OCI-LY1 (cell line): Measurements from ENCODE around the gene KCNJ12.
"Not testable (repeated sequence)": the region's sequence is repeated elsewhere in the genome, so short reads cannot be mapped to it uniquely, and the experiment has no call there.

Source experiments
- H2AFZ ChIP-seq: fragments of 200-600 bp; sonication (generic), shearing (Covaris generic); 2 replicates; pipeline ENCODE4 v1.6.0; 2014; ENCODE audit warnings: antibody characterized with exemption, mild to moderate bottlenecking, low read length
- H3F3A ChIP-seq: fragments of 200-600 bp; sonication (generic), shearing (Covaris generic); 2 replicates; pipeline ENCODE4 v1.6.0; 2014; ENCODE audit warnings: mild to moderate bottlenecking, antibody characterized with exemption, low read length, moderate library complexity; ENCODE audit not compliant: insufficient read depth
- H3K27ac ChIP-seq: fragments of 200-600 bp; sonication (generic); 2 replicates; pipeline ENCODE4 v1.5.1; 2014; ENCODE audit warnings: low read length, mixed run types, mild to moderate bottlenecking, low read depth; ENCODE audit not compliant: poor library complexity, severe bottlenecking
- H3K27me3 ChIP-seq: fragments of 200-600 bp; sonication (generic); 2 replicates; pipeline ENCODE4 v1.6.0; 2014; ENCODE audit warnings: antibody characterized with exemption, mild to moderate bottlenecking, low read length, moderate library complexity; ENCODE audit not compliant: insufficient read depth
- H3K36me3 ChIP-seq: fragments of 200-600 bp; sonication (generic); 2 replicates; pipeline ENCODE4 v1.6.1; 2014; ENCODE audit warnings: mild to moderate bottlenecking, antibody characterized with exemption, low read length, moderate library complexity, mixed read lengths; ENCODE audit not compliant: insufficient read depth
- H3K4me1 ChIP-seq: fragments of 200-600 bp; sonication (generic); 2 replicates; pipeline ENCODE4 v1.5.1; 2014; ENCODE audit warnings: mild to moderate bottlenecking, low read length, moderate library complexity; ENCODE audit not compliant: insufficient read depth, severe bottlenecking
- H3K4me2 ChIP-seq: fragments of 200-600 bp; sonication (generic), shearing (Covaris generic); 2 replicates; pipeline ENCODE4 v1.6.1; 2014; ENCODE audit warnings: low read length
- H3K4me3 ChIP-seq: fragments of 200-600 bp; sonication (generic); 2 replicates; pipeline ENCODE4 v1.5.1; 2014; ENCODE audit warnings: low read length, low read depth, mild to moderate bottlenecking, mixed read lengths; ENCODE audit not compliant: poor library complexity, severe bottlenecking
- H3K79me2 ChIP-seq: fragments of 200-600 bp; shearing (Covaris generic); 2 replicates; pipeline ENCODE4 v1.6.1; 2016; ENCODE audit warnings: mixed run types, low read length, mixed read lengths; ENCODE audit not compliant: insufficient read depth
- H3K9ac ChIP-seq: fragments of 200-600 bp; sonication (generic), shearing (Covaris generic); 2 replicates; pipeline ENCODE4 v1.6.1; 2014; ENCODE audit warnings: mild to moderate bottlenecking, low read length, mixed read lengths
- H3K9me2 ChIP-seq: fragments of 200-600 bp; sonication (generic), shearing (Covaris generic); 2 replicates; pipeline ENCODE4 v1.6.1; 2014; ENCODE audit warnings: low read depth, mild to moderate bottlenecking, low read length, mixed read lengths
- H3K9me3 ChIP-seq: fragments of 200-600 bp; shearing (Covaris generic); 2 replicates; pipeline ENCODE4 v1.6.1; 2014; ENCODE audit warnings: low read length, mixed read lengths
- H4K20me1 ChIP-seq: fragments of 200-600 bp; sonication (generic), shearing (Covaris generic); 2 replicates; pipeline ENCODE4 v1.6.0; 2016; ENCODE audit warnings: mild to moderate bottlenecking, low read length; ENCODE audit not compliant: insufficient read depth
- CTCF ChIP-seq: fragments of 200-600 bp; sonication (generic), shearing (Covaris generic); IDR thresholded peaks from 2 replicates; pipeline ENCODE4 v1.5.1; 2017; ENCODE audit warnings: mild to moderate bottlenecking, antibody characterized with exemption, low read length, moderate library complexity, mixed read lengths
- EZH2 ChIP-seq: fragments of 200-600 bp; sonication (generic), shearing (Covaris generic); IDR thresholded peaks from 2 replicates; pipeline ENCODE4 v1.8.0; 2017; ENCODE audit warnings: borderline replicate concordance, mixed run types, mild to moderate bottlenecking, antibody characterized with exemption, low read length, moderate library complexity, mixed read lengths

KCNJ12 gene

GRCh38 chr17:21418446-21419298 is 42.5 kb downstream of the KCNJ12 start:
- H3K4me1 ChIP-seq, result peaks cover 5% of the 10 kb centered on the region
- H4K20me1 ChIP-seq, result no peaks in the 10 kb centered on the region
- H3K79me2 ChIP-seq, result no peaks in the 10 kb centered on the region
- H3F3A ChIP-seq, result no peaks in the 10 kb centered on the region
- no peaks in the 10 kb centered on the region for H3K36me3 ChIP-seq
- H3K4me3 ChIP-seq, result no peak overlapping the region
- no peak overlapping the region for H3K9ac ChIP-seq
- H3K9me3 ChIP-seq, result no peaks in the 10 kb centered on the region
- H2AFZ ChIP-seq, result no peak overlapping the region
- no peak overlapping the region for H3K4me2 ChIP-seq
- H3K27me3 ChIP-seq, result peaks cover 4% of the 10 kb centered on the region; the same call in 1 of the 2 replicates
- no peak for TF ChIP-seq CTCF
- no peak for TF ChIP-seq EZH2
- no peaks in the 10 kb centered on the region for H3K9me2 ChIP-seq
- no peak overlapping the region for H3K27ac ChIP-seq

GRCh38 chr17:21419299-21420239 is 43.4 kb downstream of the KCNJ12 start:
- Histone ChIP-seq H2AFZ (no peak overlapping the region), H3K36me3 (no peaks in the 10 kb centered on the region), H3K27me3 (peaks cover 4% of the 10 kb centered on the region; the same call in 1 of the 2 replicates), H3K4me1 (peaks cover 5% of the 10 kb centered on the region), H3K4me2 (no peak overlapping the region), H3K4me3 (no peak overlapping the region), H3K9me3 (no peaks in the 10 kb centered on the region), H3K79me2 (no peaks in the 10 kb centered on the region), H3F3A (no peaks in the 10 kb centered on the region), H3K9ac (no peak overlapping the region), H3K27ac (no peak overlapping the region), H3K9me2 (no peaks in the 10 kb centered on the region), H4K20me1 (no peaks in the 10 kb centered on the region)
- TF ChIP-seq EZH2, result no peak

- not testable (repeated sequence) for H3K4me1 ChIP-seq, H2AFZ ChIP-seq, H3K27me3 ChIP-seq, H3K79me2 ChIP-seq, H3K9me3 ChIP-seq, H3K9me2 ChIP-seq, H3F3A ChIP-seq, H3K4me3 ChIP-seq, H4K20me1 ChIP-seq, H3K4me2 ChIP-seq, H3K9ac ChIP-seq, H3K36me3 ChIP-seq, H3K27ac ChIP-seq
Observed at GRCh38 chr17:21420503-21421090, 44.4 kb downstream of the KCNJ12 start.

- H3K9ac ChIP-seq, H2AFZ ChIP-seq, H3K4me1 ChIP-seq, H3K9me3 ChIP-seq, H3F3A ChIP-seq, H3K9me2 ChIP-seq, H3K27ac ChIP-seq, H3K79me2 ChIP-seq, H3K4me3 ChIP-seq, H3K27me3 ChIP-seq, H4K20me1 ChIP-seq, H3K36me3 ChIP-seq, H3K4me2 ChIP-seq: not testable (repeated sequence)
Observed at GRCh38 chr17:21421421-21422310, 45.5 kb downstream of the KCNJ12 start.

- H3K4me1 ChIP-seq, H3K9ac ChIP-seq, H3K9me2 ChIP-seq, H4K20me1 ChIP-seq, H2AFZ ChIP-seq, H3K9me3 ChIP-seq, H3K27me3 ChIP-seq, H3K4me3 ChIP-seq, H3K27ac ChIP-seq, H3K4me2 ChIP-seq, H3K36me3 ChIP-seq, H3F3A ChIP-seq, H3K79me2 ChIP-seq: not testable (repeated sequence)
Observed at GRCh38 chr17:21422311-21423189, 46.4 kb downstream of the KCNJ12 start.
